K562 (cell line): Measurements from ENCODE around the gene CCDC68. TPM values are rescaled to one million over a fixed set of nuclear protein-coding genes. Genes with fewer than 3 reads are reported as not detected.
A peak's percentile ranks its signal among the peaks of the same experiment; 100 is the strongest.

ENCODE experiments used
- ATAC-seq: fragments of 200-7000 bp; cut with Tn5 transposase; 3 replicates; pipeline ENCODE4 v1.9.1; 2020; ENCODE audit warnings: moderate library complexity
- BruUV-seq: library from RNA; stranded (reverse); fragments of 400-500 nt; replicated peaks from 2 replicates; lab custom pipeline; 2021; lab: Mats Ljungman, UMichigan
- CTCF ChIA-PET: fragments of 300-600 bp; formaldehyde crosslinking; extraction: SDS; loops from one replicate; lab custom pipeline; 2021; ENCODE audit warnings: low intra/inter-chr PET ratio; lab: Yijun Ruan, JAX
- POLR2A ChIA-PET: fragments of 300-600, 350-650 bp; sonication (Branson Sonifier 250); formaldehyde crosslinking; extraction: SDS; loops from one replicate; lab custom pipeline; 2021; ENCODE audit warnings: antibody characterized with exemption, inconsistent platforms; lab: Yijun Ruan, JAX
- DNase-seq, 4 experiments: peaks; one replicate each; pipeline versions ENCODE4 v3.0.0 to v3.0.0-alpha.2; 2011 to 2018; ENCODE audit warnings: low spot score in 3 of 4, mixed read lengths in 3 of 4; ENCODE audit errors: extremely low read depth in 1 of 4
- FAIRE-seq: peaks from 2 replicates; lab custom pipeline; 2011; peaks lifted over from hg19 to GRCh38; lab: Jason Lieb, UNC
- H2AFZ ChIP-seq: 2 replicates; pipeline ENCODE4 v1.6.0; 2011; ENCODE audit warnings: low read depth, low read length, control low read depth, inconsistent platforms
- H3K27ac ChIP-seq: fragments of 200-600 bp; 3 replicates; pipeline ENCODE4 v1.8.0; 2011; ENCODE audit warnings: low read depth, mild to moderate bottlenecking, control low read depth, inconsistent platforms, low read length, moderate library complexity, mixed read lengths; ENCODE audit errors: extremely low read depth
- H3K27me3 ChIP-seq, 2 experiments: fragments of 300-600 bp in 1 of 2; 2 replicates in 1 of 2; 3 replicates in 1 of 2; pipeline versions ENCODE4 v1.6.0 to v1.8.0; 2011; ENCODE audit warnings: inconsistent platforms in 2 of 2, low read length in 2 of 2, mild to moderate bottlenecking in 1 of 2, mixed read lengths in 1 of 2, moderate library complexity in 1 of 2; ENCODE audit not compliant: control insufficient read depth in 2 of 2, insufficient read depth in 2 of 2
- H3K36me3 ChIP-seq: fragments of 300-600 bp; 3 replicates; pipeline ENCODE4 v1.8.0; 2011; ENCODE audit warnings: mild to moderate bottlenecking, low read length, inconsistent platforms; ENCODE audit not compliant: control insufficient read depth, insufficient read depth
- H3K4me1 ChIP-seq, 2 experiments: fragments of 200-600 bp in 1 of 2; replicated peaks in 1 of 2; 2 replicates in 1 of 2; 3 replicates in 1 of 2; pipeline versions ENCODE4 v1.5.1 to v1.8.0; 2011; ENCODE audit warnings: inconsistent platforms in 2 of 2, low read length in 2 of 2, mild to moderate bottlenecking in 1 of 2, mixed read lengths in 1 of 2, moderate library complexity in 1 of 2; ENCODE audit not compliant: control insufficient read depth in 2 of 2, insufficient read depth in 2 of 2
- H3K4me2 ChIP-seq: 2 replicates; pipeline ENCODE4 v1.6.1; 2011; ENCODE audit warnings: low read length, control low read depth, inconsistent platforms, mixed read lengths; ENCODE audit not compliant: insufficient read depth
- H3K4me3 ChIP-seq: fragments of 200-600 bp; sonication (generic), shearing (Covaris generic); 2 replicates; pipeline ENCODE4 v1.5.1; 2016; ENCODE audit warnings: control low read depth, inconsistent platforms
- H3K79me2 ChIP-seq: fragments of 200-600 bp; 3 replicates; pipeline ENCODE4 v1.8.0; 2011; ENCODE audit warnings: low read length, inconsistent platforms; ENCODE audit not compliant: control insufficient read depth, insufficient read depth
- H3K9ac ChIP-seq, 2 experiments: 2 replicates each; pipeline versions ENCODE4 v1.6.0 to v1.6.1; 2011; ENCODE audit warnings: low read depth in 2 of 2, low read length in 2 of 2, control low read depth in 1 of 2, inconsistent platforms in 1 of 2, mild to moderate bottlenecking in 1 of 2, mixed read lengths in 1 of 2; ENCODE audit not compliant: insufficient read depth in 1 of 2
- H3K9me1 ChIP-seq: one replicate; pipeline ENCODE4 v1.6.0; 2011; ENCODE audit warnings: inconsistent platforms, mild to moderate bottlenecking, low read length, moderate library complexity; ENCODE audit not compliant: control insufficient read depth, insufficient read depth
- H3K9me3 ChIP-seq: replicated peaks from 2 replicates; pipeline ENCODE4 v1.5.1; 2011; ENCODE audit warnings: low read depth, low read length, inconsistent platforms; ENCODE audit not compliant: control insufficient read depth, insufficient read depth
- H4K20me1 ChIP-seq: replicated peaks from 2 replicates; pipeline ENCODE4 v1.6.1; 2011; ENCODE audit warnings: low read length, inconsistent platforms, mixed read lengths; ENCODE audit not compliant: control insufficient read depth, insufficient read depth
- BDP1 ChIP-seq: IDR thresholded peaks from 3 replicates; pipeline ENCODE4 v1.6.1; 2011; ENCODE audit not compliant: insufficient read length, insufficient read depth
- BRD4 ChIP-seq: fragments of 200-600 bp; sonication (generic); IDR thresholded peaks from 2 replicates; pipeline ENCODE4 v1.6.1; 2017; ENCODE audit warnings: inconsistent platforms
- CHAMP1 ChIP-seq: fragments of 450-650 bp; IDR thresholded peaks from 2 replicates; pipeline ENCODE4 v1.6.1; 2016; ENCODE audit warnings: mild to moderate bottlenecking
- CSDE1 ChIP-seq, 2 experiments: fragments of 450-650 bp; IDR thresholded peaks; 2 replicates each; pipeline ENCODE4 v1.6.1; 2016; ENCODE audit warnings: mild to moderate bottlenecking in 1 of 2
- DACH1 ChIP-seq: fragments of 450-650 bp; IDR thresholded peaks from 2 replicates; pipeline ENCODE4 v1.6.1; 2018; ENCODE audit not compliant: partially characterized antibody
- ETV1 ChIP-seq: fragments of 450-650 bp; conservative IDR thresholded peaks from 2 replicates; pipeline ENCODE4 v1.6.1; 2016; ENCODE audit warnings: missing genetic modification characterization, control low read depth, low read depth, missing compliant biosample characterization
- FOSL1 ChIP-seq: fragments of 200-800 bp; sonication (Bioruptor generic); conservative IDR thresholded peaks from 2 replicates; pipeline ENCODE4 v1.6.1; 2016; ENCODE audit warnings: missing genetic modification characterization, missing compliant biosample characterization
- GATAD2B ChIP-seq: fragments of 450-650 bp; IDR thresholded peaks from 2 replicates; pipeline ENCODE4 v1.6.1; 2017; ENCODE audit warnings: mild to moderate bottlenecking, borderline replicate concordance
- HINFP ChIP-seq: fragments of 450-650 bp; conservative IDR thresholded peaks from 2 replicates; pipeline ENCODE4 v1.6.1; 2016; ENCODE audit warnings: missing genetic modification characterization, low read depth, mild to moderate bottlenecking, control low read depth, missing compliant biosample characterization
- LCOR ChIP-seq: sonication (generic); formaldehyde crosslinking; IDR thresholded peaks from 2 replicates; pipeline ENCODE4 v1.8.0; 2022; ENCODE audit warnings: mild to moderate bottlenecking, missing genetic modification reagents
- NFXL1 ChIP-seq: fragments of 450-650 bp; formaldehyde crosslinking; IDR thresholded peaks from 2 replicates; pipeline ENCODE4 v1.4.0; 2021; ENCODE audit warnings: mild to moderate bottlenecking
- STAT5A ChIP-seq: IDR thresholded peaks from 2 replicates; pipeline ENCODE4 v1.6.1; 2012; ENCODE audit warnings: low read length, inconsistent platforms, borderline replicate concordance
- ZNF398 ChIP-seq: fragments of 250-450 bp; sonication (Bioruptor Pico); IDR thresholded peaks from 2 replicates; pipeline ENCODE4 v1.8.0; 2021; ENCODE audit warnings: moderate library complexity, mild to moderate bottlenecking, inconsistent platforms
- WGBS: fragments of 100-300 bp; shearing (Covaris generic); methylation state at CpG from one replicate; pipeline ENCODE4 v1.1.6; 2016; ENCODE audit warnings: low coverage, mixed read lengths; ENCODE audit not compliant: insufficient coverage; ENCODE audit errors: missing lambda C conversion rate; 5-methylcytosine and 5-hydroxymethylcytosine counted together
- in situ Hi-C: fragments of 300-500 bp; cut with MboI; formaldehyde crosslinking; loops from 4 replicates; pipeline ENCODE4 v1.15.0; 2018; ENCODE audit warnings: inconsistent platforms, mixed read lengths
- intact Hi-C: fragments of 100-400 bp; cut with micrococcal nuclease; formaldehyde crosslinking; loops from 2 replicates; pipeline ENCODE4 v1.14.2; 2022
- polyA plus RNA-seq, 8 experiments: library from polyadenylated mRNA; depleted of rRNA in 4 of 8; stranded (reverse) in 5 of 8; unstranded in 3 of 8; fragments of >200 nt; fragmentation: Nextera tagmentation in 2 of 8; fragmentation: Illumina TruSeq in 1 of 8; extraction: Ambion mirVana in 2 of 8; extraction: Trizol in 1 of 8; gene quantifications; 2 replicates each; pipeline versions ENCODE4 v1.2.1 to v1.2.3, GENCODE V29; 2011 to 2014; ENCODE audit warnings: inconsistent platforms in 1 of 8, missing spikeins in 1 of 8
- total RNA-seq, 7 experiments: library from RNA; depleted of rRNA in 6 of 7; stranded (reverse); fragments of >200 nt in 6 of 7; fragmentation: Illumina TruSeq in 2 of 7; extraction: Trizol in 2 of 7; gene quantifications; 2 replicates each; pipeline versions ENCODE4 v1.2.1 to v1.2.3, GENCODE V29; 2011 to 2021; ENCODE audit warnings: low replicate concordance in 1 of 7

The CCDC68 gene
- total and polyA plus RNA-seq, 9 of the 15 experiments (the other 6 are each of a cell fraction or from before 2014, with no cell fraction given): 0.28 to 4.5 (median 1.4) TPM

GRCh38 chr18:54867131-54867530 lies 92.1 kb downstream of the CCDC68 start:
- no peak overlapping the region for H3K4me2 ChIP-seq
- no peak overlapping the region for H3K27ac ChIP-seq
- BruUV-seq: no TSS peak
- H2AFZ ChIP-seq: peak overlapping the region; percentile 40; the same call in 1 of the 2 replicates
- no peaks in the 10 kb centered on the region for H3K9me3 ChIP-seq
- no peak overlapping the region for H3K4me3 ChIP-seq
- DNase-seq (no peak), FAIRE-seq (no peak), ATAC-seq (no peak)
- H4K20me1 ChIP-seq: no peaks in the 10 kb centered on the region
- no peaks in the 10 kb centered on the region for H3K36me3 ChIP-seq
- no peaks in the 10 kb centered on the region for H3K9me1 ChIP-seq
- H3K79me2 ChIP-seq: no peaks in the 10 kb centered on the region
- H3K27me3 ChIP-seq: no peaks in the 10 kb centered on the region
- H3K4me1 ChIP-seq: peaks cover 0 to 5% of the 10 kb centered on the region in 2 experiments; a peak in 1 of 5 replicates
- 0% methylated on average over 2 of the region's 5 CpGs for WGBS
- H3K9ac ChIP-seq: no peak overlapping the region
- TF ChIP-seq DACH1 (no peak), CSDE1 (IDR thresholded peaks at IDR 0.05) (no peak), GATAD2B (no peak), HINFP (tag) (no peak), BDP1 (no peak), LCOR (CRISPR knock-in tag) (no peak), BRD4 (no peak), CHAMP1 (no peak), FOSL1 (tag) (no peak), ETV1 (tag) (no peak), ZNF398 (CRISPR knock-in tag) (no peak), STAT5A (no peak), NFXL1 (no peak)
- ChIA-PET CTCF (no interaction called here), POLR2A (no interaction called here)
- intact Hi-C loops: loop anchor here (10.0 kb wide), 1 partner anchor 92 kb away; no protein-coding TSS in a partner anchor
- in situ Hi-C loops: no loop called here
